NCI-H2196 (cell line): Measurements from ENCODE around the gene RNF214.
A peak's percentile ranks its signal among the peaks of the same experiment; 100 is the strongest.
"Not testable (repeated sequence)": the region's sequence is repeated elsewhere in the genome, so short reads cannot be mapped to it uniquely, and the experiment has no call there.

ENCODE experiments used
- DNase-seq: peaks from one replicate; lab custom pipeline; 2025; ENCODE audit not compliant: unreplicated experiment; lab: John Stamatoyannopoulos, UW

Gene RNF214

GRCh38 chr11:117232092-117232878 is at the start of gene RNF214:
TSS of gene RNF214 (plus strand) at chr11:117232671. CDS start at chr11:117234273, 1,602 bp downstream.
- DNase-seq = peak; percentile 86

GRCh38 chr11:117183178-117183577 is 49.3 kb upstream of the RNF214 start:
- not testable (repeated sequence) for DNase-seq

- DNase-seq = no peak
These were observed 48.6 kb upstream of the RNF214 start for GRCh38 chr11:117183724-117184349.

- no peak for DNase-seq
These were observed 46.6 kb upstream of the RNF214 start for GRCh38 chr11:117185736-117186430.

GRCh38 chr11:117186431-117186761 is 46.1 kb upstream of the RNF214 start:
- no peak for DNase-seq

GRCh38 chr11:117187007-117187406 is 45.5 kb upstream of the RNF214 start:
- no peak for DNase-seq

- no peak for DNase-seq
These were observed 45.1 kb upstream of the RNF214 start for GRCh38 chr11:117187428-117187798.

- DNase-seq = no peak
These were observed 44.5 kb upstream of the RNF214 start for GRCh38 chr11:117187799-117188481.

- DNase-seq = no peak
These were observed 43.8 kb upstream of the RNF214 start for GRCh38 chr11:117188620-117189081.

GRCh38 chr11:117189191-117189940 is 43.1 kb upstream of the RNF214 start:
- DNase-seq = no peak

- no peak for DNase-seq
These were observed 42.4 kb upstream of the RNF214 start for GRCh38 chr11:117189941-117190544.

- no peak for DNase-seq
These were observed 40.6 kb upstream of the RNF214 start for GRCh38 chr11:117191680-117192400.

GRCh38 chr11:117192401-117192875 is 40.0 kb upstream of the RNF214 start:
- no peak for DNase-seq

- no peak for DNase-seq
These were observed 39.1 kb upstream of the RNF214 start for GRCh38 chr11:117193130-117194020.

GRCh38 chr11:117194267-117194666 is 38.2 kb upstream of the RNF214 start:
- no peak for DNase-seq

- DNase-seq = no peak
These were observed 37.2 kb upstream of the RNF214 start for GRCh38 chr11:117195258-117195657.

- no peak for DNase-seq
These were observed 36.7 kb upstream of the RNF214 start for GRCh38 chr11:117195761-117196160.

- no peak for DNase-seq
These were observed 35.5 kb upstream of the RNF214 start for GRCh38 chr11:117197006-117197405.
